ENCODE results near the gene KCTD3. TPM values are rescaled to one million over a fixed set of nuclear protein-coding genes. Genes with fewer than 3 reads are reported as not detected.
A peak's percentile ranks its signal among the peaks of the same experiment; 100 is the strongest.

KCTD3 gene
- polyA plus RNA-seq = 1 to 10 TPM; 1.1 to 1.9 (median 1.6) TPM

DNA sequence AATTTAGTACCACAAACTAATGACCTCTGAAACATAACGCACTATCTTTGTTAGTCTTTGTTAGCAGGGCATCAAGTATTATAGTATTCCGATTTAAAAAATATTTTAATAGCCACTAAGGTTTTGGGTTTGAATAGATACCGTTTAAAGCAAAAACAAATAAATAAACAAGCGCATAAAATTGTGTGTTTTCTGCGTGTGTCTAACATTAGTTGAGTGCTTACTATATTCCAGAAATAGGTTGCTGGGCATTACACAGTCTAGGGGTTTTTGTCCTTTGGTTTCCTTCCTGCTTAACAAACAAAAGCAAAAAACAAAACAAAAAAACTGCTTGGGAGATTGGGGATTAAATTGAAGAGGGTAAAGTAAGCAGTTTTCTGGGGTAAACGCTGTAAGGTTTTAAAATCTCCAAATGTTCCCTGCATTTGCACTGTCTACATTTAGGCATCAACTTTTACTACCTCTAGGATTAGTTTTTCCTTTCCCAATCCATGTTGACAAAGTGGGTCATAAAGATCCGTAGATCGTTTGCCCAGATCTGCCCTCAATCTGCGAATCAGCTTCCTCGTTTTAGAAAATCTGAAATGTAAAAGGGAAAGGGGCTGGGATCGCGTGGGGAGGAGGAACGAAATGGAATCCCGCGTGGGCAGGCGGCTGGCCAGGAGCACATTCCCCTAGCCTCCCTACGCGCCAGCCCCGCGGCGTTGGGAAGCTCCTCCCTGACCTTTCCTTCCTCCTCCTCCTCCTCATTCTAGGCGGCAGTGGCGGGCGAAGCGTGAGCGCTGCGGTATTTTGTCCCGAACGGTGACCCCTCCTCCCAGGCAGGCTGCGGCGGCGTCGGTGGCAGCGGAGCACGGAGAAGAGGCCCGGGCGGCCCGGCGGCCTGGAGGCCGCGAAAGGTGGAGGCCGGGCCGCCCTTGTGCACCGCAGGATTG lies at the start of gene KCTD3:
KCTD3 (plus strand) TSS at position 749 of the 935 bp plus-strand sequence. CDS start 382 bp downstream, outside the sequence.
- H3K4me1 Mint-ChIP-seq = peaks cover 12 to 42% of the 10 kb centered on the region in 2 donors
- peak in 2 of 3 donors; percentile 24 to 28 for DNase-seq
- H3K27ac Mint-ChIP-seq = peak within 1 kb of the TSS in 5 of 6 donors; percentile 19 to 70 (median 67)
- peaks cover 0 to 7% (median 1%) of the 10 kb centered on the region in 6 donors for H3K9me3 Mint-ChIP-seq
- no peaks in the 10 kb centered on the region for H3K36me3 Mint-ChIP-seq
- peaks cover 3 to 9% (median 5%) of the 10 kb centered on the region in 3 donors for H3K27me3 Mint-ChIP-seq (ENCODE audit: low read depth in 3 of 3)
- H3K4me3 Mint-ChIP-seq = peak within 1 kb of the TSS; percentile 80 to 87 (median 85)

GRCh38 chr1:215517441-215517891 lies 49.6 kb upstream of the KCTD3 start:
- no peak overlapping the region for H3K27ac Mint-ChIP-seq
- DNase-seq = no peak
- H3K27me3 Mint-ChIP-seq (ENCODE audit: low read depth in 3 of 3) = peaks cover 0 to 2% (median 0%) of the 10 kb centered on the region in 3 donors
- no peaks in the 10 kb centered on the region for H3K36me3 Mint-ChIP-seq
- no peaks in the 10 kb centered on the region for H3K4me1 Mint-ChIP-seq
- H3K9me3 Mint-ChIP-seq = peaks cover 0 to 7% (median 1%) of the 10 kb centered on the region in 6 donors
- H3K4me3 Mint-ChIP-seq = no peak overlapping the region

DNA sequence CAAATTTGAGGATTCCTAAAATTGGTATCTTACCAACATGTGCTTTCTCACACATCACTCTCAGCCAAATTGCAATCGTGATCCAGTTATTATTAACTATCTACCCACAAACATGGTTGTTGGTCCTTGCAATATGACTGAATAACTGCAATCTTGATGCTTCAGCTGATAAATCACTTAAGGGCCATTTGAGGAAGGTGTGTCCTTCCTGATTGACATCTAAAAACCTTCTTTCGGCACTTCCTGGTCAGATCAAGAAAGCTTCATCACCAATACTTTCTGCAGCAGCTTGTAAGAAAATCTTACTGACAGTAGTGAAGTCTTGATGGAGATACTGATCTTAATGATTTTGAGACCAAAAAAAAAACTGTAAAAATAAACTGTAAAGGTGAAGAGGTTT lies 48.5 kb upstream of the KCTD3 start:
- peaks cover 0 to 2% (median 0%) of the 10 kb centered on the region in 3 donors for H3K27me3 Mint-ChIP-seq (ENCODE audit: low read depth in 3 of 3)
- H3K27ac Mint-ChIP-seq = no peak overlapping the region
- no peak overlapping the region for H3K4me3 Mint-ChIP-seq
- H3K4me1 Mint-ChIP-seq = no peaks in the 10 kb centered on the region
- H3K36me3 Mint-ChIP-seq = no peaks in the 10 kb centered on the region
- peaks cover 0 to 3% (median 0%) of the 10 kb centered on the region in 6 donors for H3K9me3 Mint-ChIP-seq
- no peak for DNase-seq

GRCh38 chr1:215521279-215521678 lies 45.8 kb upstream of the KCTD3 start:
- H3K4me3 Mint-ChIP-seq = no peak overlapping the region
- peaks cover 0 to 5% (median 1%) of the 10 kb centered on the region in 3 donors for H3K27me3 Mint-ChIP-seq (ENCODE audit: low read depth in 3 of 3)
- H3K36me3 Mint-ChIP-seq = no peaks in the 10 kb centered on the region
- H3K9me3 Mint-ChIP-seq = no peaks in the 10 kb centered on the region
- no peaks in the 10 kb centered on the region for H3K4me1 Mint-ChIP-seq
- DNase-seq = no peak
- no peak overlapping the region for H3K27ac Mint-ChIP-seq

- H3K27me3 Mint-ChIP-seq (ENCODE audit: low read depth in 3 of 3) = peaks cover 0 to 8% (median 1%) of the 10 kb centered on the region in 3 donors
- no peaks in the 10 kb centered on the region for H3K4me1 Mint-ChIP-seq
- no peaks in the 10 kb centered on the region for H3K9me3 Mint-ChIP-seq
- H3K36me3 Mint-ChIP-seq = no peaks in the 10 kb centered on the region
- DNase-seq = no peak
- H3K4me3 Mint-ChIP-seq = no peak overlapping the region
- H3K27ac Mint-ChIP-seq = no peak overlapping the region
Observed at GRCh38 chr1:215523128-215523861, 43.8 kb upstream of the KCTD3 start.

DNA sequence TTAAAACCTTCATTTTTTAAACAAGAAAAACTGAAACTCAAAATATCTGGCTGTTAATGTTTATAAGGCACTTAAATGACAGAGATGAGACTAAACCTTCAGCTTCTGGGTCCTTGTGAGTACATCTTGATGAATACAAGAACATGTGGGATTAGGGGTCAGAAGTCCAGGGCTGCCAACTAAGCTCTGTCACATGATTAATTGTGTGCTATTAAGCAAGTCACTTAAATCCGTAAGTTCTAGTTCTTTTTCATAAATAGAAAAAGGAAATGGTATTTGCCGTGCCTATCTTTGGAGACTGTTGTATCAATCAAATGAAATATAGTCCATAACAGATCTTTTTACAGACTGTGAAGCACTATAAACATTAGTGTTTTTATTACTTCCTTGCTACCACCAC lies 43.2 kb upstream of the KCTD3 start:
- Mint-ChIP-seq H3K4me3 (no peak overlapping the region), H3K27me3 (ENCODE audit: low read depth in 3 of 3) (peaks cover 0 to 8% (median 1%) of the 10 kb centered on the region in 3 donors), H3K27ac (no peak overlapping the region), H3K9me3 (no peaks in the 10 kb centered on the region), H3K36me3 (no peaks in the 10 kb centered on the region), H3K4me1 (no peaks in the 10 kb centered on the region)
- DNase-seq = no peak

GRCh38 chr1:215526147-215526845 lies 40.8 kb upstream of the KCTD3 start:
- Mint-ChIP-seq H3K27me3 (ENCODE audit: low read depth in 3 of 3) (peaks cover 0 to 6% (median 1%) of the 10 kb centered on the region in 3 donors), H3K4me1 (no peaks in the 10 kb centered on the region), H3K4me3 (no peak overlapping the region), H3K9me3 (peaks cover 0 to 1% (median 0%) of the 10 kb centered on the region in 6 donors), H3K36me3 (no peaks in the 10 kb centered on the region), H3K27ac (no peak overlapping the region)
- peak in 1 of 3 donors; percentile 5 for DNase-seq

GRCh38 chr1:215526846-215527151 lies 40.3 kb upstream of the KCTD3 start:
- Mint-ChIP-seq H3K9me3 (peaks cover 0 to 1% (median 0%) of the 10 kb centered on the region in 6 donors), H3K36me3 (no peaks in the 10 kb centered on the region), H3K4me3 (no peak overlapping the region), H3K4me1 (no peaks in the 10 kb centered on the region), H3K27ac (no peak overlapping the region), H3K27me3 (ENCODE audit: low read depth in 3 of 3) (peaks cover 0 to 6% (median 1%) of the 10 kb centered on the region in 3 donors)
- DNase-seq = no peak

GRCh38 chr1:215529111-215529510 lies 38.0 kb upstream of the KCTD3 start:
- Mint-ChIP-seq H3K27ac (no peak overlapping the region), H3K4me1 (no peaks in the 10 kb centered on the region), H3K27me3 (ENCODE audit: low read depth in 3 of 3) (peaks cover 0 to 9% (median 1%) of the 10 kb centered on the region in 3 donors), H3K9me3 (peaks cover 0 to 2% (median 0%) of the 10 kb centered on the region in 6 donors), H3K36me3 (no peaks in the 10 kb centered on the region), H3K4me3 (no peak overlapping the region)
- no peak for DNase-seq

- H3K4me3 Mint-ChIP-seq = no peak overlapping the region
- H3K4me1 Mint-ChIP-seq = no peaks in the 10 kb centered on the region
- peaks cover 0 to 2% (median 0%) of the 10 kb centered on the region in 6 donors for H3K9me3 Mint-ChIP-seq
- no peak overlapping the region for H3K27ac Mint-ChIP-seq
- no peak for DNase-seq
- H3K27me3 Mint-ChIP-seq (ENCODE audit: low read depth in 3 of 3) = peaks cover 0 to 8% (median 1%) of the 10 kb centered on the region in 3 donors
- H3K36me3 Mint-ChIP-seq = no peaks in the 10 kb centered on the region
Observed at GRCh38 chr1:215529571-215529970, 37.5 kb upstream of the KCTD3 start.

DNA sequence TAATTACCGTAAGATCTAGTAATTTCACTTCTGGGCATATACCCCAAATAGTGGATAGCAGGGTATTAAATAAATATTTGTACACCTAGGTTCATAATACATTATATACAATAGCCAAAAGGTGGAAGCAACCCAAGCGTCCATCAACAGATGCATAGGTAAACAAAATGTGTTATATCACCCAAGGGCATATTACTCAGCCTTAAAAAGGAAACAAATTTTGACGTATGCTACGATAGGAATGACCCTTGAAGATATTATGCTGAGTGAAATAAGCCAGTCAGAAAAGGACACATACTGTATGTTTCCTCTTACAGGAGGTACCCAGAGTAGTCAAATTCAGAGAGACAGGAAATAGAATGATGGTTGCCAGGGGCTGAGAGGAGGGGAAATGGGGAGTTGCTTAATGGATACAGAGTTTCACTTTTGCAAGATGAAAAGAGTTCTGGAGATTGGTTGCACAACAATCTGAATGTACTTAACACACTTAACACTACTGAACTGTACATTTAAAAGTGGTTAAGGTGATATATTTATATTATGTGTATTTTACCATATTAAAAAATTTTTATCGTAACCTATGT lies 36.6 kb upstream of the KCTD3 start:
- no peak overlapping the region for H3K27ac Mint-ChIP-seq
- H3K27me3 Mint-ChIP-seq (ENCODE audit: low read depth in 3 of 3) = peaks cover 0 to 6% (median 0%) of the 10 kb centered on the region in 3 donors
- no peaks in the 10 kb centered on the region for H3K36me3 Mint-ChIP-seq
- H3K4me1 Mint-ChIP-seq = no peaks in the 10 kb centered on the region
- no peak for DNase-seq
- H3K9me3 Mint-ChIP-seq = peaks cover 0 to 7% (median under 1%) of the 10 kb centered on the region in 6 donors
- no peak overlapping the region for H3K4me3 Mint-ChIP-seq

DNA sequence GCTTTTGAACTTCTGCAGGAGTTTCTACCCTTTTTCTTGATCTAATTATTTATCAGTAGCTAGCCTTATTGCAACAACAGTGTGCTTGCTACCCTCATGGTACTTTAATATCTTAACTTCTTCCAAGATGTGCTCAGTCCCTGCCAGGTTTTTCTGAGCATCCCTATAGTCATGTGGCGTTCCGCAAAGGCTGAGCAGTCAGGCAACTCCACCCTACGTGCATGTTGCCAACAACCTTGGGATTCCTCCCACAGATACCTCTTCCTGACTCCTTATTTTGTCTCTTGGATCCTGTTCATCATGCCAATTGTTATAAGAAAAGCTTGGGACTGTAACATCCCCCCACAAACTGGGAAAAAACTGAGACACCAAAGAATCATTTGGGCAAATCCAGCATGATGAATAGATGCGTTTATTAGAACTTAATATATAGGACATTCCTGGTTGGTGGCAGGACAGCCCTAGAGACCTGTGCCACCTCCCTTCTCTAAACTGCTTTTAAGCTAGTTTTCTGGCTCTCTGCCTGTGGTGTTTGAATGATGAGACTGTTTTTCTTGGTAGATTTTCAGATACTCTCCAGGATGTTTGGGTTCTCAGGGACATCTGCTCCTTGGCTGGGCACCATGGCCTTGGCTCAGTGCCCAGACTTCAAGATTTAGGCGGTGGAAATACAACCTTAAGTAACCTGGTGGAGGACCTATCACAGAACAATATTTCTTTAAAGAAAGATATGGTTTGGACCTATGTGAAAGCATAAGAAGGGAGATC lies 27.1 kb upstream of the KCTD3 start:
- Mint-ChIP-seq H3K9me3 (peaks cover 0 to 24% (median 7%) of the 10 kb centered on the region in 6 donors), H3K27me3 (ENCODE audit: low read depth in 3 of 3) (peaks cover 0 to 2% (median 1%) of the 10 kb centered on the region in 3 donors), H3K4me1 (peaks cover 7 to 11% of the 10 kb centered on the region in 2 donors), H3K36me3 (no peaks in the 10 kb centered on the region), H3K27ac (no peak overlapping the region), H3K4me3 (no peak overlapping the region)
- DNase-seq = no peak
